Amniotic stem cell (primary cell): ENCODE data around the gene PCA3.
A peak's percentile ranks its signal among the peaks of the same experiment; 100 is the strongest.

Experiments used
- DNase-seq: peaks from one replicate; lab custom pipeline; 2025; lab: John Stamatoyannopoulos, UW

PCA3 gene

DNA sequence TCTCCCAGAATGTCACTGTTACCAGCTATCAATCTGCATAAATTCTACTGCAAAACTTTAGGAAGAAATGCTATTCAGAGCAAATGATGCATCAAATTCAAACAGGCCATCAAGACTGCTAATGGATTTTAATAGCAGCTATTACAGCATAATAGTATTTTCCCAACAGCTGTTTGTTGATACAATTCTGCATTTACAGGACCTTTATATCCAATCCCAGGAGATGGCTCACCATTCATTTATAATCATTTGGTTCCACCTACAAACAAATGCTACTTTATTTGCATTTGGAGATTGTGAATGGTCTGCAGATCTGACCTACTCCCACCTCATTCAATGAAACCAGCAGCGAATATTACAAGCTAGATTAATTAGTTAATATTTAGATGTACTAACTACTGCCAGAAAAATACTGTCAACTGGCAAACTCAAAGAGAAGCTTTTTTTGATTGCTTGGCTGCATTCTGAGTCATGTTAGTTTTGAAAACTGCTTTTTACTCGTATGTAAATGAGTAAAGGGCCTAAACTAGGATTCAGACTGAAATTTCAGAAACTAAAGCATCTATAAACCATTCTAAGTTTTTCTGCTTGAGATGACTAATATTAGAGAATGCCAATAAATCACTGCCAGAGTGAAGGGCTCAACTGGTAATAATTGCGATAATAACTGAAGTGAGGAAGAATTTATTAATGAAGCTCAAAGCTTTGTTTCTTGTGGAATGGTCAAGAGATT, 7.1 kb upstream of the PCA3 start:
- DNase-seq: no peak

DNA sequence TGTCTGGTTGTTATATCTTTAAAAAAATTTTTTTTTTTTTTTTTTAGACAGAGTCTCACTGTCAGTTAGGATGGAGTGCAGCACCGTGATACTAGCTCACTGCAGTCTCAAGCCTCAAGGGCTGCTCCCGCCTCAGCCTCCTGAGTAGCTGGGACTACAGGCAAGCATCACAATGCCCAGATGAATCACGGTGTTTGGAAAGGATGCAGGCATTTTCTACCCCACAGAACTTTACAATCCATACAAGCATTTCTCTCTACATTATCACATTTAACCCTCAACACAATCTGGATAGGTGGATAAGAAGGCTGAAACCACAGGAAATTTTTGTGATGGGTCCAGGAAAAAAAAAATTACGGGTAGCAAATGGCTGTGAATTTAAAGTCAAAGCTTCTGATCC, 5.8 kb upstream of the PCA3 start:
- DNase-seq: no peak

DNA sequence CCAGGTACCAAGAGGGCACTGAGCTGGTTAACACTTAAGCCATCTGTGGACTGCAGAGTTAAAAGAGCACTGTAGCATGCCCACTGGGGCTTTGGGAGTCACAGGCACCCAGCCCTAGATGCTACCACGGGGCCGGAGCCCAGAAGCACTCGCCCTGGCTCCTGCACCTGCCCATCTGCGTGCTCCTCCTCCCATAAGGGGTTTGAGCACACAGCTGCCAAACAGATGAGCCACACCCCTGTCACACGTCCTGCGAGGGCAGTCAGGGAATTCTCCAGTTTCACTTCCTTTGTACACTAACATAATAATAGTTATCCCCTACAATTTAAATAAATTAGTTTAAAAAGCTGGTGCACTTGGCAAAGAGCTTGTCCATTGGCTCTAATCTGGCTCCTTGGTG, 4.5 kb upstream of the PCA3 start:
- DNase-seq: no peak

DNA sequence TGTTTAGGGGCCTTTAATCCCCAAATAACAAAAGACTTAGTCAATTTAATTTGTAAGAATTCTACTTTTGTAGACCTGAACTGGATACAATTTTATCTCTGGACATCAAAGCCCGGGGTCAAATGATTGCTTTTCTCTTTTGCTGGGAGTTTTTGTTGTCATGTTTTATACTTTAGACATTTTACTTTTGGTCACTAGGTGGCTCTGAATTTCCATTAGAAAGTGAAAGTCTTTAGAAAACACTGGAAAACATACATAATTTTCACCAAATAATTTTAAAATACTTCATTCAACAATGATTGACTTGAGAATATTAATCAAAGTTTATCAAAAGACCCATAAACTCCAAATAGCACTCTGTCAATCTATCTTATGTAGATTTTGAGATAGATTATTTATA, 2.8 kb upstream of the PCA3 start:
- no peak for DNase-seq

DNA sequence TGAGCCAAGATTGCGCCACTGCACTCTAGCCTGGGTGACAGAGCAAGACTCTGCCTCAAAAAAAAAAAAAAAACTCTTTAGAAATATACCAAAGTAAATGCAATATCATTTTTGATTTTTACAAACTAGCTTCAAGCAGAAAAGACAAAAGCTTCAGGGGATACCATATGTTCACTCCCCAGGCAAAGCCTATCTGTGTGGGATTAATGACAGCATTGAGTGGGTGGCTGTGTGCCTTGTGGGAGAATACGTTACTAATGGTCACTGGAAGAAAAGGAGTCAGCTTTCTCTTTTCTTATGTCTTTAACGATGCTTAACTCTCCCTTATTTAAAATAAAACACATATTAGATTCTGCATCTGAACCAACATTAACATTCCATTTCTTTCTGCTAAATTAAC, 1.9 kb downstream of the PCA3 start:
- no peak for DNase-seq

DNA sequence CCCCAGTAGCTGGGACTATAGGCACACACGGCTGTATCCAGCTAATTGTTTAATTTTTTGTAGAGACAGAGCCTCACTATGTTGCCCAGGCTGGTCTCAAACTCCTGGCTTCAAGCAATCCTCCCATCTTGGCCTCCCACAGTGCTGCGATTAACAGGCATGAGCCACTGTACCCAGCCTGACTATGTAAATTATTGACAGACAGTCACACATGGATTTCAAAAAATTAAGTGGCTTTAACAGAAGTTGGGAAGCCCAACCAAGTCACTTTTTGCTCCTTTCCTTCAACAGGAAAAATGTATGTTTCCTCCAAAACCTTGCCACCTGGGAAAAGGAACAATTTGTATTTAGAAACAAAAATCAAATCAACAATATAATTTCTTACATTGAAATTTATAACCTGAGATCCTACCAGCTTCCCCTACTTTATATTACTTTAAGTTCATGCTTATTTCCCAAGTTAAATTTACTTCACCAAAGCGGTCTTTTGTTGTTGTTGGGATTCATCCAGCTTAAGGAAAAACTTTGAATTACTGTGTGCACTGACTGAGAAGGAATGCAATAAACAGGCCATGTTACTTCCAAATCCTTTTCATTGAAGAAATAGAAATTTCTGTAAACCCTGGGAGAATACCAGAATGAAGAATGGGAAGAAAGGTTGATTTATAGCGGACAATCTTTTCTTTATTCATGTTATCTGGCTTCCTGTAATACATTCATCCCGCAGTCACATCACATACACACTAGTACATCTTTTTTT, 8.6 kb downstream of the PCA3 start:
- DNase-seq: no peak

DNA sequence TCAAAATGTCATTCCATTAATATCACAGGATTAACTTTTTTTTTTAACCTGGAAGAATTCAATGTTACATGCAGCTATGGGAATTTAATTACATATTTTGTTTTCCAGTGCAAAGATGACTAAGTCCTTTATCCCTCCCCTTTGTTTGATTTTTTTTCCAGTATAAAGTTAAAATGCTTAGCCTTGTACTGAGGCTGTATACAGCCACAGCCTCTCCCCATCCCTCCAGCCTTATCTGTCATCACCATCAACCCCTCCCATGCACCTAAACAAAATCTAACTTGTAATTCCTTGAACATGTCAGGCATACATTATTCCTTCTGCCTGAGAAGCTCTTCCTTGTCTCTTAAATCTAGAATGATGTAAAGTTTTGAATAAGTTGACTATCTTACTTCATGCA, 20.6 kb downstream of the PCA3 start:
- DNase-seq: no peak

DNA sequence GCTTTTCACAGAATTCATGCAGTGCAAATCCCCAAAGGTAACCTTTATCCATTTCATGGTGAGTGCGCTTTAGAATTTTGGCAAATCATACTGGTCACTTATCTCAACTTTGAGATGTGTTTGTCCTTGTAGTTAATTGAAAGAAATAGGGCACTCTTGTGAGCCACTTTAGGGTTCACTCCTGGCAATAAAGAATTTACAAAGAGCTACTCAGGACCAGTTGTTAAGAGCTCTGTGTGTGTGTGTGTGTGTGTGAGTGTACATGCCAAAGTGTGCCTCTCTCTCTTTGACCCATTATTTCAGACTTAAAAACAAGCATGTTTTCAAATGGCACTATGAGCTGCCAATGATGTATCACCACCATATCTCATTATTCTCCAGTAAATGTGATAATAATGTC, 21.3 kb downstream of the PCA3 start:
- DNase-seq: no peak

DNA sequence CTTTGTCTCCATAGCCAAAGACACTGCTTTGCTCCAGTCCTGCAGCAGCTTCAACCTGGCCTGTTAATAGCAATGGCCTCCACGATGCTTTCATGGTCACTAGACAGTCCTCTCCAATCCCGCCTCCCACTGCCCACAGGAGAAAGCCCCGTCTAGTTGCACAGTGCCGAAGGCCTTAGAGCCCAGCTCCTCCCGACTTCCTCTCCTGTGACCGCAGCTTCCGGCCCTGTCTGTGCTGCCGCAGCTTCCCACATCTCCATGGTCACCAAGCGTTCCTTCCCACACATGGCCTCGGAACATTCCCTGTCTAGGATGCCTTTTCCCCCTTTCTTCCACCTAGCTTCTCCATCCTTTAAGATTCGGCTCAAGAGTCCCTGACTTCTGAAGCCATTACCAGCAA, 23.4 kb downstream of the PCA3 start:
- DNase-seq: no peak

DNA sequence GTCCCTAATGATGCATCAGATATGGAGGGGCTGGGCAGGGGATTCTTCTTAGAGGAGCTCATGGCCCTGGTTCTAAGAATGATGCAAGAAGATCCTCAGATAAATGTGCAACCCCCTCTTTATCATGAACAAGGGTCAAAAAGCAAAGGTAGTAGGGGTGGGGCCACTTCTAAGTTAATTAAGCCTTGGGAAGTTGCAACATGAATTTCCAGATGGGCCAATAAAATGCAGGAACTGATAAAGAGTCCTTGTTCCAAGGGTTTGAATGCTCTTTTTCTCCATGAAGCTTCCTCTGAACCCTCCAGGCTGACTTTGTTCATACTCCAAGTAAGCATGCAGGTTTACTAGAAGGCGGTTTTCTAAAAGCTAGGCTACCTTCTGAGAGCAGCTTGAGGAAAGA, 25.6 kb downstream of the PCA3 start:
- no peak for DNase-seq

DNA sequence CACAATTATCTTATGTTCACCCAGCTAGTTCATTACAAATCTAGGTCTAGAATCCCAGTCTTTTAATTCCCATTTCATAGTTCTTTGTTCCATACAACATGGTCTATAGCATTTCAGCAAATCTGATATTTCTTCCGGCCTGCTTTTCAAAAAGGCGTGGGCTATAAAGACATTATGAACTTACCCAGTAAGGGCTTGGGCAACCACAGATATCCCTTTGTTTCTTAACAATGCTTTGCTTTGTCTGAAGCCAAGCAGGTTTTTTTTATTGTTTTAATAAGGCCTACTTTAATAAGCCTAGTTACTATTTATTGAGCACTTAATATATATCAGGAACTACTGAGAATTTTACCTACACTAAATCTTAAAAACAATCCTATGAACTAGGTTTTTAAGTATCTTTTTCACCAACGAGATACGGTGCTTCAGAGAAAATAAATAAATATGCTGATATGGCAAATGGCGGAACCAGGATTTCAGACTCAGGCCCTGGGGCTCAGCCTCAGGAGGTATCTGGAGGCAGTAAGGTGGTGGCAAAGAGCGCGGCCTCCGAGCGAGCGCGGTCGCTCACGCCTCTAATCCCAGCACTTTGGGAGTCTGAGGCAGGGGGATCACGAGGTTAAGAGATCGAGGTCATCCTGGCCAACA, 29.7 kb downstream of the PCA3 start:
- DNase-seq: no peak

DNA sequence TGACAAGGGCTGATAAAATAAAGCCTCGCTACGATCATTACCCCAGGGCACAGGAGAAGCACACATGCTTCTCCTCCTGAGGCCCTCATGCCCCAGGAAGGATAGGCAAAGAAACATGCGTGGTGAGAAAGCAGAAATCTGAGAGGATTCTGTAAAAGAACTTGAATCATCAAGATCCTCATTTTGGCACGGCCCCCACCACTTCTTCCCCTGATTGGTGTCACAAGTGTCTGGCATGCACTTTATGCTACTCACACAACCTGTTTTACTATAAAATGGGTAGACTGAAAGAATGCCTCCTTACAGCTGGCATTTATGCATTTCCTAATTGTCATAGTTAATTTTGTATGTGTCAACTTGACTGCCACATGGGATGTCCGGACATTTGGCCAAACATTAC, 32.1 kb downstream of the PCA3 start:
- no peak for DNase-seq

DNA sequence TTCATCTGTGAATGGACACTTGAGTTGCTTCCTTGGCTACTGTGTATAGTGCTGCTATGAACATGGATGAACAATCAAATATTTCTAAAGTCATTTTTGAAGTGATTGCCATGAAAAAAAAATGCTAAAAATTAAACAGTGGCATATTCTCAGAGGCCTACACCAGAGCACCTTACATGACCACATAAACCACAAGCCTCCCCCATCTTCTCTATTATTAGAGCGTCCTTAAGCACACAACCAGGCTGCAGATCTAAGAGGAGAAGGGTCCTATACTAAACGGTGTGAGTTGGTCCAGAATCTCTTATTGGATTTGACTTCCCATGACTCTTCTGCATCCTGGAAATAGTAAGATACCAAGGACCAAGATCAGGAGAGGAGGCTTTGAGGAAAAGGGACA, 34.3 kb downstream of the PCA3 start:
- DNase-seq: no peak

DNA sequence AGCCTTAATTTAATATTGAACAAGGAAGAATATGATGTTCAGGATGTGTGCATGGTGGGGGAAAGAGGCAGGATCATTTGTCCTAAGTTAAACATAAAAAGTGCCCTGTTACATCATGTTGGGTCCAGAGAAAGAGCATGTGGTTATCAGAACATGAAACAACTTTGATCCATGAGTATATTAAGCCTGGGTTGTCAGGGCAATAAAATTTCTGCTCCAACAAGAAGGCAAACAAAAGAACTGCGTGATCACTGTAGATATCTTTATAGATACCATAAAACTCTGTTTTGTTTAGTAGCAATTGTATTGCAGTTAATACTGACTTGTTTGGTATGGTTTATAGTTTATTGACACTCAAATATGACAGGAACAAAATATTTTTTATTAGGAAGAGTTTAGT, 35.2 kb downstream of the PCA3 start:
- no peak for DNase-seq

DNA sequence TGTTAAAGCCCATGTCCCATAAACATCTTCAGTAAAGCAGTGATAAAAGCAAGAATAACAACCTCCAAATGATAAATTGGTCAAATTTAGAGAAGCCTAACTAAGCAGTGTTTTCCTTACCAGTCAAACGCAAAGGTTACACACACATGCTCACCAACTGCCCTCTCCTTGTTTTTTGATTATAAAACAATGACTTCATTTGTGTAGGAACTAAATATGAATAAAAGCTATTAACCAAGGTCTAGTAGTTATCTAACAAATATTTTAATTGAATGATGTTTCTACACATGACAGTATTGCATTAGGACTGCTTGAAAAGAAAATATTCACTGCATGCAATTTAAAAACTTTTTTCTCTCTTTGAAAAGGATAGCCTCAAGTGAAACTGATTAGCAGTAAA, 36.7 kb downstream of the PCA3 start:
- DNase-seq: no peak

DNA sequence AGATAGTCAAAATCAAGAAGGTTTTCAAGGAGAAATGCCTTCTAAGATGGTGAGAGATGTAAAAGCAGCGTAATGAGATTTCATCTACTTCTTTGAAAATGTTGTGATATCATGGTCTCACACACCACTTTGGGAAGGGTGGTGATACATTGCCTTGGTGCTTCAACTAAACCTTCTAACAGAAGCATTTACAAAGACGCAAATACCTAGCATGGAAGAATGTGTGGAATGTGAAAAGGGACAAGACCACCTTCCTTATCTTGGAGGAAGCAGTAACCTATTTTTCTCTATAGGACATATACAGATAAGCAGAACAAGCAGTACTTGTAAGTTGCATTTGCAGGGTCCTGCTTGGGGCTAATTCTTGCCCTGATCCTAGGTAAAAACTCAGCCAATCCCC, 38.8 kb downstream of the PCA3 start:
- DNase-seq: no peak

DNA sequence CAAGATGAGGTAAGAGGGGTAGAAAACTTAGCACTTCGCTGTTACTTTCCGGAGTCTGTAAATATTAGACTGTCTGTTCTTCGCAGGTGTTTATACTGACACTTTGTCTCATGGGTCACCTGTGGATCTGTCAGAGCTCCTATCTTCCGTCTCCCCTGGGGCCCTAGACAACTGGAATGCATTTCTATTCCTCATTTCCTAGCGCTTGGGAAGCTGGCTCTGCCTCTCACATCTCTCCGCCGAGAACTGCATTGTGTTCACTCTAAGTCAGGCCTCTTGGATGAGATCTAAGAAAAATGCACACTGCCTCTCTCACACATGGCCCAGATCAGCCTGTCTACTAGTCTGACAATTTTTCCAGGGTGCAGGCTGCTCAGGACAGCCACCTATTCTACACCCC, 39.5 kb downstream of the PCA3 start:
- no peak for DNase-seq

DNA sequence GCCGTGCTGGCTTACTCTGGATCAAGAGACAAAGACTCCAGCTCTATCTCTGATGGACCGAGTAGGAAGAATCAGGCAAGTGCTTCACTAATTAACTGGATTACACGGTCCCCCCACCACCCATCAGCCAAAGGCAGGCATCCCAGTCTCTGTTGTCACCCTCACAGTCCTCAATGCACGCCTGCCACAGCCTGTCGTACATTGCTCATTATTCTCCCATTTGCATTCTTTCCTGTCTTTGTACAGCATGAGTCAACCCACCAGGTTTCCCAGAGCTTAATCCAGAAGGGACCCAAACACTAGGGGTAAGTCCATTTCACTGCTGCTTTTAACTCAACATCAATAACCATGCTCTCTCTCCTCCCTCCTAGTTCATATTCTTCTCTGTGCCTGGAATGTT, 44.4 kb downstream of the PCA3 start:
- DNase-seq: no peak

DNA sequence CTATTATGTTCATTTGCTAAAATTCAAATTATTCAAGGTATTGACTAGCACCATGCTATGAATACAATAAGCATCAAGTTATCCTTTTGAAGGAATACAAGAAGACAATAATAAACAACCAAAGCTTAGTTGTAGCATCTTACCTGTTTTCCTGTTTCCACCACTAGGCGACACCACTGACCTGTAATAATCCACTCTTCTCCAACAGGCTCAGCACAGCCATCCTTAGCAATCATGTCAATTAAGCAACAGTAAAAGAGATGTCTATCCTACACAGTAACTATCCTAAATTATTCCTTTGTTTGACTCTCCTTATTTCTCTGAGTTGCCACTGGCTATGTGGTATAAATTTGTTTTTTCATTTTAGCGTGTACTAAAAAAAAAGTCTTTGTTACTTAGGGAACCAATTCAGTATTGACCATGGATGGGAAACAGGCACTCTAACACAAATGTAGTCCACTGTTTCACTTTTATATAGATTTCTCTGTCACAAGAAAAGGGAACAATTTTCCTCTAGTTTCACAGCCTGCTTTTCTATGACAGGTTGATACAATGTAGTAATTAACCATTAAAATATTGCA, 46.2 kb downstream of the PCA3 start:
- DNase-seq: peak; percentile 23

DNA sequence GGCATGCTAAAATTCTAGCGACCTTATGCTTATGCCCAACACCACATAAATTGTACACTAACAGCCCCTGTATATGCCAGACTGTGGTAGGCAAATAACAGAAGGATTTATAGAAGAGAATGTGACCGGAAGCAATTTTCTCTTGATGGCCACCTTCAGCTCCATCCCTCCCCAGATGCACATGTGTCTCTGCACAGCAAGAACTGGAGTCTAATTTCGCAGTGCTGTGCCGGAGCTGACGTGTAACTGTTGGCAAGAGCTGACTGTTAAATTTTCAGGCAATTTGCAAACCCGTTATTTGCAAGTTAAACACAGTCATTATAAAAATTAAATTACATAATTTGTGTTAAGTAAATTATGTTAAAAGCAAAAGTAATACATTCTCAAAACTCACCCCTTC, 48.4 kb downstream of the PCA3 start:
- DNase-seq: no peak

DNA sequence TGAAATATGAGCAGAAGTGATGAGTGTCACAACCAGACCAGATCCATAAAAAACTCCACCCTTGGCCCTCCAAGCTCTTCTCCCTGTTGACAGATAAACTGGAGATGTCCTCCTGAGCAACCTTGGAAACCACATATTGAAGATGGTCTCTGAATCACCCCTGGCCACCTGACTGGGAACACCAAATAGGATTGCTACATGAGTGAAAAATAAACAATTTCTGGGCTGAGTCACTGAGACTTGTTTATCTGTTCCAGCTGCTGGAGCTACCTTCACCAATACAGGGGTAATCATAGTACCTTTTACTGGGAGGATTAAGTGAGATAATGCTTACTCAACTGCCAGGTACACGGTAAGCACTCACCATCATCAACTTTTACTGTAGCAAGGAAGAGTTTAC, 53.3 kb downstream of the PCA3 start:
- no peak for DNase-seq

DNA sequence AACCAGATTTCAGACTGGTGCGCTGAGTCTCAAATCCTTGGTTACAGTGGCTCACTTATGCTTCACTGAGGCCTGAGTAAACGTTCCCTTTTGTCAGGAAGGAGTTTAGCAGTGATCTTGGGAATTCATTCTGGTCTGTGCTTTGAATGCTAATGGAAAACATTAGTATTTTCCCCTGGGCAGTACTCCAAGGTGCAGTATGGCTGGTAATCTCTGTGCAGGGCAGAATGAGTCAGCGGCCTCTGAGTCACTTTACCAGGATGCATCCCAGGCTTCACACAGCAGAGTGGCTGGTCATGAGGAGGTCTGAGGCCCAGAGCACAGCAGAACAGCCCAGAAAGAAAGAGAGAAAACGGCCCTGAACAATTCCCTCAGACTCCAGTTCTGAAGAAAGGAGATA, 54.0 kb downstream of the PCA3 start:
- DNase-seq: peak; percentile 97

DNA sequence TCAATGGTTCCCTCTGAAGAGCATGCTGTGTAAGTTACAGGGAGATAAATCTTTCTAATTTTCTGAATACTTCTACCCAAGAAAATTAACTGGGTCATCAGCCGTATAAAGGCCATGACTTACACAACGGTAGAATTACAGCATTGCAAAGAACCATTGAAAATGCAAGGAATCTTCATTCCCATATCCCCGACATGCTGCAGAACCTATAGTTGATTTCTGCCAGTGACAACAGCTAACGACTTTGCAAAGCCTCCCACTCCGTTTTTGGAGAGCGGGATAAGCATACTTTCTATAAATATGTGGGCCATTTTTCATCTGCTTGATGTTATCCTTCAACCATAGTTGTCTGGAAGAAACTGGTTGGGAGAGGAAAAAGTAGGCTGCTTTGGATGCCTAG, 56.2 kb downstream of the PCA3 start:
- DNase-seq: no peak
